HUES6 (cell line): ENCODE data around the gene GLDN.
"Not testable (repeated sequence)": the region's sequence is repeated elsewhere in the genome, so short reads cannot be mapped to it uniquely, and the experiment has no call there.

ENCODE experiments used
- H3K27ac ChIP-seq: 2 replicates; pipeline ENCODE4 v1.7.0; 2013; ENCODE audit warnings: low read depth, mild to moderate bottlenecking, low read length, inconsistent platforms
- H3K27me3 ChIP-seq: 2 replicates; pipeline ENCODE4 v1.6.1; 2013; ENCODE audit warnings: low read length; ENCODE audit not compliant: control insufficient read depth, insufficient read depth
- H3K36me3 ChIP-seq: 2 replicates; pipeline ENCODE4 v1.6.1; 2013; ENCODE audit warnings: low read length; ENCODE audit not compliant: control insufficient read depth, insufficient read depth
- H3K4me1 ChIP-seq: 2 replicates; pipeline ENCODE4 v1.6.1; 2013; ENCODE audit warnings: low read length; ENCODE audit not compliant: control insufficient read depth, insufficient read depth
- H3K4me3 ChIP-seq: 2 replicates; pipeline ENCODE4 v1.5.1; 2013; ENCODE audit warnings: low read depth, low read length
- H3K9ac ChIP-seq: one replicate; pipeline ENCODE4 v1.6.1; 2013; ENCODE audit warnings: mild to moderate bottlenecking, low read length
- H3K9me3 ChIP-seq: 2 replicates; pipeline ENCODE4 v1.6.1; 2013; ENCODE audit warnings: low read depth, low read length; ENCODE audit not compliant: control insufficient read depth, insufficient read depth

Gene GLDN

DNA sequence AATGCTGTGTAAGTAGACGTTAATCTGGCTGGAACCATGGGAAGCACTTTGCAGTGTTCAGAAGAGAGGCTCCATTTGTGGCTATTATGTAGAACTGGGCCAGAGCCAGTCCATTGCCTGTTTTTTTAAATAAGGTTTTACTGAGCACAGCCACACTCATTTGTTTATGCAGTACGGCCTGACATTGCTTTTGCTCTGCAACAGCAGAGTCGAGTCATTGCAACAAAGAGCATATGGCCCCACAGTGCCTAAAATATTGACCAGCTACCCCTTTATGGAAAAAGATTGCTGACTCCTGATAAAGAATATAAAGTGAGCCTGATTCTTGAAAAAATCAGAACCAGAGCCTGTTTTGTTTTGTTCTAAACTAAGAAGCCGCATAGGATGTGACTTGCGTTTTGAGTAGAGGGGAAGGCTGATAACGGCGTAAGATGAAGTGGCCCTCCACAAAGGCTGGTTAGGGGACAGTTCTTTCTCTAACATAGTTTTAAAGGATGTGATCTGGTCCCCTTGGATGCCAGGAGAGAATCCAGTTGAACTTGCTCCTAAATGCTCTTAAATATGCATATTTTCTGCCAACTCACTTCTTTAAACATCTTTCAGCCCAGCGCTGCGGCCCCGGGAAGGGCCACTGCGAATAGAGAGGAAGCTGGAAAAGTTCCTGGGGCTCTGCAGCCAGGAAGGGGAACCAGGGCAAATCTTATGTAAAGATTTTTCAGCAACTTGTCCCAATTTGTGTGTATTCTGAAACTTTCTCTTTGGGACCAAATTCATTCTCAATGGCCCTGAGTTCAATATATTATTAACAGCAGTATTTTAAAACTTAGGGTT lies 64.5 kb downstream of the GLDN start:
- no peaks in the 10 kb centered on the region for H3K4me1 ChIP-seq
- H3K4me3 ChIP-seq = no peak overlapping the region
- no peak overlapping the region for H3K9ac ChIP-seq
- H3K27ac ChIP-seq = no peak overlapping the region
- H3K36me3 ChIP-seq = no peaks in the 10 kb centered on the region
- H3K9me3 ChIP-seq = no peaks in the 10 kb centered on the region
- H3K27me3 ChIP-seq = no peaks in the 10 kb centered on the region

DNA sequence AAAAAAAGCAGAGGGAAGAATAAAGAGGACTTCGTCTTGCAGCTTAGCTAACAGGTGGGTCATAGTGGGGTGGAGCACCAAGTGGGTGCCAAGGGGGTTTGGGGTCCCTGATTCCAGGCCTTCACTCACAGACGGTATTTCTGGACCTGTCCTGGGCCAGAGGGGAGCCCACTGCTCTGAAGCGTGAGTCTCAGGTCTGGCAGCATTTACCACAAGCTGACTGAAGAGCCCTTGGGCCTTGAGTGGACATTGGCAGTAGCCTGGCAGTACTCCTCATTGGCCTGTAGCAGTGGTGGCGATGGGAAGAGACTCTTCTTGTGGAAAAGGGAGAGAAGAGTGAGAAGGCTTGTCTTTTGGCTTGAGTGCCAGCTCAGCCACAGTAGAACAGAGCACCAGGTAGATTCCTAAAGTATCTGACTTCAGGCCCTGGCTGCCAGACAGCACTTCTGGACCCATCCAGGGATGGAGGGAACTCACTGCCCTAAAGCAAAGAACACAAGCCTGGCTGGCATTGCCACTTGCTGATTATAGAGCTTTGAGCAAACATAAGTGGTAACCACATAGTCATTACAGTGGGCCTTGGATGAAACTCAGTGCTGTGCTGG lies 72.9 kb downstream of the GLDN start:
- Histone ChIP-seq H3K27me3 (no peaks in the 10 kb centered on the region), H3K4me3 (no peak overlapping the region), H3K27ac (no peak overlapping the region), H3K9ac (no peak overlapping the region), H3K4me1 (peaks cover 8% of the 10 kb centered on the region), H3K9me3 (no peaks in the 10 kb centered on the region), H3K36me3 (no peaks in the 10 kb centered on the region)

GRCh38 chr15:51416129-51416528 lies 74.7 kb downstream of the GLDN start:
- Histone ChIP-seq H3K36me3 (no peaks in the 10 kb centered on the region), H3K27me3 (no peaks in the 10 kb centered on the region), H3K4me1 (peaks cover 8% of the 10 kb centered on the region), H3K4me3 (no peak overlapping the region), H3K9me3 (no peaks in the 10 kb centered on the region), H3K9ac (no peak overlapping the region), H3K27ac (no peak overlapping the region)

- H3K9me3 ChIP-seq = peaks cover 14% of the 10 kb centered on the region
- not testable (repeated sequence) for H3K4me1 ChIP-seq, H3K9ac ChIP-seq, H3K36me3 ChIP-seq, H3K27ac ChIP-seq, H3K27me3 ChIP-seq, H3K4me3 ChIP-seq
These were observed 81.6 kb downstream of the GLDN start for GRCh38 chr15:51423040-51423439.

DNA sequence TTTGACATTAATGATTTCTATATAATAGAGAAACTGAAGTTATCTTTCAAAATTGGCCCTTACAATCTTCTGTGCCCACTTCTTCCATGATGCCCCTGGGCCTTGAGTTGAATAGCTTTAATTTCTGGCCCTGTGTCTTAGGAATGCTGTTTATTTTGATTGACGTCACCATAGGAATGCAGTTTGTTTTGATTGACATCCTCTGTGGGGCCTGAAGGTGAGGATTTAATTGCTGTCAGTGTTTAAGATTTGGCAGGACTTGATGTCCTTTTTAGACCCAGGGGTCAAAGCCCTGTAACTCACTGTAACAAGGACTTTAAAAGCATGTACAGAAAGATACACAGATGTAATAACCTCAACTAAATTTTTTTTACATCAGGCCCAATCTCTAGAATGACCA lies 83.3 kb downstream of the GLDN start:
- Histone ChIP-seq H3K9ac (no peak overlapping the region), H3K4me1 (no peaks in the 10 kb centered on the region), H3K9me3 (peaks cover 14% of the 10 kb centered on the region), H3K36me3 (no peaks in the 10 kb centered on the region), H3K27ac (no peak overlapping the region), H3K4me3 (no peak overlapping the region), H3K27me3 (no peaks in the 10 kb centered on the region)

DNA sequence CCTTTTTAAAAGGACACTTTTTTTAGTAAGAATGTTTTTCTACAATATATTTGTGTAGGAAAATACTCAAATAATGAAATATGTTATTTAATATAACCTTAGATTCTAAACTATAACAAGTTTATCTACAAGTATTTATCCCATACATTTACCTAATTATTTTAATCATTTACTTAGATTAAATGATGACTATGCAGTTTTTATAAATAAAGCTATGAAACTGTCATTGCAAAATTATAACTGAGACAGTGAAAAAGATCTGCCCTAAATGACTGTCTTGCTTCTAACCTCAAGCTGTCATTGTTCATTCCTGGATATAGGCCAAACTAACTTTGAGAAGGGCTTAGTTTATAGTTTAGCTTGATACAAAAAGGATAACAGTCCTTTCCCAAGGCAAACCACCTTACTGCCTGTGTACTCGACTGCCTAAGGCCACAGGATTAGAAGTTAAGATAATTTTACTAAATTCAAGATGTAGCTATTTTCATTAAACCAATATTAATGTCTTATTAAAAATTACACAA lies 84.1 kb downstream of the GLDN start:
- H3K4me1 ChIP-seq = no peaks in the 10 kb centered on the region
- H3K4me3 ChIP-seq = no peak overlapping the region
- H3K9ac ChIP-seq = no peak overlapping the region
- no peak overlapping the region for H3K27ac ChIP-seq
- no peaks in the 10 kb centered on the region for H3K27me3 ChIP-seq
- H3K9me3 ChIP-seq = peaks cover 14% of the 10 kb centered on the region
- no peaks in the 10 kb centered on the region for H3K36me3 ChIP-seq

DNA sequence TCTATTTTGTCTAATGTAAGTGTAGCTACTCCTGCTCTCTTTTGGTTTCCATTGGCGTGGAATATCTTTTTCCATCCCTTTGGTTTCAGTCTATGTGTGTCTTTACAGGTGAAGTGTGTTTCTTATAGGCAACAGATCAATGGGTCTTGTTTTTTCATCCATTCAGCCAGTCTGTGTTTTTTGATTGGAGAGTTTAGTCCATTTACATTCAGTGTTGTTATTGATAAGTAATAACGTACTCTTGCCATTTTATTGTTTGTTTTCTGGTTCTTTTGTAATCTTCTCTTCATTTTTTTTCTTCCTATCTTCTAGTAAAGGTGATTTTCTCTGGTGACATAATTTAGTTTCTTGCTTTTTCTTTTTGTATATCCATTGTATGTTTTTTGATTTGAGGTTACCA lies 97.1 kb downstream of the GLDN start:
- Histone ChIP-seq H3K27me3 (no peaks in the 10 kb centered on the region), H3K9ac (no peak overlapping the region), H3K27ac (no peak overlapping the region), H3K4me3 (no peak overlapping the region), H3K4me1 (no peaks in the 10 kb centered on the region), H3K9me3 (no peaks in the 10 kb centered on the region), H3K36me3 (no peaks in the 10 kb centered on the region)

GRCh38 chr15:51443282-51443914 lies 101.9 kb downstream of the GLDN start:
- no peaks in the 10 kb centered on the region for H3K9me3 ChIP-seq
- no peak overlapping the region for H3K4me3 ChIP-seq
- H3K36me3 ChIP-seq = no peaks in the 10 kb centered on the region; the same call in 1 of the 2 replicates
- H3K4me1 ChIP-seq = no peaks in the 10 kb centered on the region
- H3K27me3 ChIP-seq = no peaks in the 10 kb centered on the region
- no peak overlapping the region for H3K27ac ChIP-seq
- H3K9ac ChIP-seq = no peak overlapping the region

GRCh38 chr15:51444112-51444511 lies 102.7 kb downstream of the GLDN start:
- H3K9ac ChIP-seq = no peak overlapping the region
- no peaks in the 10 kb centered on the region for H3K4me1 ChIP-seq
- H3K27ac ChIP-seq = no peak overlapping the region
- H3K4me3 ChIP-seq = no peak overlapping the region
- H3K27me3 ChIP-seq = no peaks in the 10 kb centered on the region
- H3K9me3 ChIP-seq = no peaks in the 10 kb centered on the region
- H3K36me3 ChIP-seq = no peaks in the 10 kb centered on the region; the same call in 1 of the 2 replicates

- H3K27ac ChIP-seq = no peak overlapping the region
- peaks cover 1% of the 10 kb centered on the region; the same call in 1 of the 2 replicates for H3K4me1 ChIP-seq
- peaks cover 5% of the 10 kb centered on the region for H3K36me3 ChIP-seq
- no peaks in the 10 kb centered on the region for H3K27me3 ChIP-seq
- no peak overlapping the region for H3K9ac ChIP-seq
- H3K9me3 ChIP-seq = no peaks in the 10 kb centered on the region
- H3K4me3 ChIP-seq = no peak overlapping the region
These were observed 103.4 kb downstream of the GLDN start for GRCh38 chr15:51444807-51445206.
